ENCODE results near the gene JAK1.

Gene JAK1

GRCh38 chr1:64979358-64979757, 13.0 kb upstream of the JAK1 start:
- DNase-seq = no peak

- no peak for DNase-seq
Measured at GRCh38 chr1:64976361-64976760, 10.0 kb upstream of the JAK1 start.

- no peak for DNase-seq
Measured at GRCh38 chr1:64975740-64976139, 9.4 kb upstream of the JAK1 start.

- no peak for DNase-seq
Measured at GRCh38 chr1:64975127-64975526, 8.8 kb upstream of the JAK1 start.

GRCh38 chr1:64974288-64974825, 8.0 kb upstream of the JAK1 start:
- DNase-seq = no peak

GRCh38 chr1:64973061-64973647, 6.8 kb upstream of the JAK1 start:
- no peak for DNase-seq

- DNase-seq = no peak
Measured at GRCh38 chr1:64969305-64970046, 3.1 kb upstream of the JAK1 start.

GRCh38 chr1:64967381-64967780, 1.0 kb upstream of the JAK1 start:
- DNase-seq = no peak

- DNase-seq = peak; percentile 45
Measured at GRCh38 chr1:64965366-64966157, 787 bp downstream of the JAK1 start.

- DNase-seq = no peak
Measured at GRCh38 chr1:64963466-64963865, 2.9 kb downstream of the JAK1 start.

GRCh38 chr1:64962441-64962840, 3.9 kb downstream of the JAK1 start:
- no peak for DNase-seq

- no peak for DNase-seq
Measured at GRCh38 chr1:64961923-64962322, 4.4 kb downstream of the JAK1 start.

GRCh38 chr1:64960731-64961130, 5.6 kb downstream of the JAK1 start:
- DNase-seq = no peak

- no peak for DNase-seq
Measured at GRCh38 chr1:64959986-64960385, 6.4 kb downstream of the JAK1 start.

- DNase-seq = no peak
Measured at GRCh38 chr1:64956733-64957441, 9.5 kb downstream of the JAK1 start.

- no peak for DNase-seq
Measured at GRCh38 chr1:64956010-64956640, 10.2 kb downstream of the JAK1 start.

- no peak for DNase-seq
Measured at GRCh38 chr1:64955097-64956009, 11.0 kb downstream of the JAK1 start.

GRCh38 chr1:64953241-64953640, 13.1 kb downstream of the JAK1 start:
- DNase-seq = no peak

GRCh38 chr1:64950284-64950809, 16.0 kb downstream of the JAK1 start:
- DNase-seq = no peak

GRCh38 chr1:64948905-64949833, 17.2 kb downstream of the JAK1 start:
- no peak for DNase-seq
